Measurements from ENCODE around the gene ADARB1. TPM values are rescaled to one million over a fixed set of nuclear protein-coding genes. Genes with fewer than 3 reads are reported as not detected.

The ADARB1 gene
- total RNA-seq, 4 donors from 2014 or later = 3.4 to 15.6 (median 5.7) TPM

DNA sequence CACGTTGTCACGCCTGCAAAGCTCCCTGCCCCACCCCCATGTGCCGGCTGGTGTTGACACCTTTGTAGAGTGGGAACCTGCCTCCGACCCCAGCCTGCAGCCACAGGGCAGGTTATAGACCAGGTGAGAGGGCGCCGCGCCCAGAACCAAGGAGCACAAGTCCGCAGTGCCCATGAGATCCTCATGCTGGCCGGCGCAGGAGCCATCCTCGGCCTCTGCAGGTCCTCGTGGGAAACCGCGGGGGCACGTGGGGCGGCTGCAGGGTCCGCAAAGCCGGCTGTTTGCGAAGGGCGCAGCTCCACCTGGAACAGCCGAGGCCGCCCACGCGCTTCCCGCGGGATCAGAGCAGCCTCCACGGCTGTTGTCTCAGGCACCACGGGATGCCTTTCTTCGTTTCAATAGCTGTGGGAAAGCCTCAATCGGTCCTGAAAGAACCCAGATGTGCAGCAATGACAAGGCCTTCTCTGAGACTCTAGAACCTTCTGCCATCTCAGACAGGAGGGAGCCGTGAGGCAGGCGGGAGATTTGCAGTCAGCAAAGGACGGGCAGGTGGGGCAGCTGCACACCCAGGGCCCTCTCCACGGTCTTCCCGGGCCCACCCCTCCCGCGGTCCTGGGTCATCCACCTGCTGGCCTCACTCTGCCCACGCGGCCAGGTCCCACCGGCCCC lies 183.4 kb downstream of the ADARB1 start:
- no peak for TF ChIP-seq POLR2A (IDR thresholded peaks at IDR 0.05)
- TF ChIP-seq, protein P1, sequence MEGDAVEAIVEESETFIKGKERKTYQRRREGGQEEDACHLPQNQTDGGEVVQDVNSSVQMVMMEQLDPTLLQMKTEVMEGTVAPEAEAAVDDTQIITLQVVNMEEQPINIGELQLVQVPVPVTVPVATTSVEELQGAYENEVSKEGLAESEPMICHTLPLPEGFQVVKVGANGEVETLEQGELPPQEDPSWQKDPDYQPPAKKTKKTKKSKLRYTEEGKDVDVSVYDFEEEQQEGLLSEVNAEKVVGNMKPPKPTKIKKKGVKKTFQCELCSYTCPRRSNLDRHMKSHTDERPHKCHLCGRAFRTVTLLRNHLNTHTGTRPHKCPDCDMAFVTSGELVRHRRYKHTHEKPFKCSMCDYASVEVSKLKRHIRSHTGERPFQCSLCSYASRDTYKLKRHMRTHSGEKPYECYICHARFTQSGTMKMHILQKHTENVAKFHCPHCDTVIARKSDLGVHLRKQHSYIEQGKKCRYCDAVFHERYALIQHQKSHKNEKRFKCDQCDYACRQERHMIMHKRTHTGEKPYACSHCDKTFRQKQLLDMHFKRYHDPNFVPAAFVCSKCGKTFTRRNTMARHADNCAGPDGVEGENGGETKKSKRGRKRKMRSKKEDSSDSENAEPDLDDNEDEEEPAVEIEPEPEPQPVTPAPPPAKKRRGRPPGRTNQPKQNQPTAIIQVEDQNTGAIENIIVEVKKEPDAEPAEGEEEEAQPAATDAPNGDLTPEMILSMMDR (IDR thresholded peaks at IDR 0.05) = no peak
- peaks cover 0 to 3% (median 0%) of the 10 kb centered on the region in 3 donors for H3K4me1 ChIP-seq
- H3K27me3 ChIP-seq = peaks cover 0 to 68% (median 3%) of the 10 kb centered on the region in 4 donors
- H3K9me3 ChIP-seq = no peaks in the 10 kb centered on the region
- 42 to 65% methylated on average over 17 to 19 of the region's 40 CpGs for WGBS, 2 donors
- no peak for DNase-seq
- H3K27ac ChIP-seq = no peak overlapping the region
- intact Hi-C loops (cut with DNase I) = no loop called here
- peaks cover 0 to 12% (median 0%) of the 10 kb centered on the region in 3 donors for H3K36me3 ChIP-seq
- no peak overlapping the region for H3K4me3 ChIP-seq

DNA sequence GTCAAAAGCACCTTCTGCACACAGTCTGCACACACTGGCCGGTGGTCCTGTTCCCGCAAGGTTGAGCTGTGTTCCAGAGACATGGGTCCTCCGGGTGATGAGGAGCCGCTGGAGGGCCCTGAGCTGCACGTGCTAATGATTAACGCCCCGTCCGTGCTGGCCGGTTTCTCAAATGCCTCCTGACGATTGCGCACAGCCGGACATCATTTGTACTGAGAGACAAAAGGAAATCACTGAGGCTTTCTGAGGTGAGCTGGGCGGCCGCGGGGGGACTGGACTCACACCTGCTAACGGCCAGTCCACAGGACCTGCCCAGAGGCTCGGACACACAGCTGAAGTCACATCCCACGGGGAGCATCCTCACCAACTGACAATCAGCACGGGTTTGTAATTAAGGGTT lies 184.1 kb downstream of the ADARB1 start:
- peaks cover 0 to 19% (median 0%) of the 10 kb centered on the region in 3 donors for H3K36me3 ChIP-seq

DNA sequence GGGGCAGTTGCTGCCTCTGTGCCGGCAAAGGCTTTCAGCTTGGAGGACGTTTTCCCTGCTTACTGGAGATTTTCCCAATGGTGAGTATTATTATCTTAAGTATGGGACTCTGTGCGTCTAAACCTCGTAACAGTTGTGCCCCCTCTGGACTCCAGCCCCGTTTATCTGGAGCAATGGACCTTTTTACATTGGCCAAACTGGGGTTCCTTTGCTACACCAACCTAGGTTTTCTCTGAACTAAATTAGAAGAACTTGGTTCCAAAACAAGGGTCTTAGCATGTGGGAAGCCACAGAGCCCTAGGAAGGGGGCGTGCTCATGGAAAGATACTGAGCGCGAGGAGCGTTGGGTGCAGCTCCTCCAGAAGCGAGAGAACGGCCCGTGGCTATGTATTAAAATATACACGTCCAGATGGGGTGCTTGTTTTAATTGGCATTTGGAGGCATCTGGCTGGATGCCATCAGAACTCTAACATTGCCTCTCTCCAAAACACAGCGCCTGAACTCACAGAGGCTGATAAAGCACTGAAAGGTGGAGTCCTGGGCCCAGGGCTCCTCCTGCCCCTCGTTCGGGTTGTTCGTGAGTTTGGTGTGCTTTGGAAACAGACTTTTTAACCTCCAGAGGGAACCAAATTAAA lies 184.9 kb downstream of the ADARB1 start:
- H3K36me3 ChIP-seq = peaks cover 2 to 27% (median 3%) of the 10 kb centered on the region in 3 donors
- H3K27ac ChIP-seq = no peak overlapping the region
- intact Hi-C loops (cut with DNase I) = no loop called here
- 59 to 71% methylated on average over 16 to 17 of the region's 17 CpGs for WGBS, 2 donors
- no peak overlapping the region for H3K4me3 ChIP-seq
- no peaks in the 10 kb centered on the region for H3K9me3 ChIP-seq
- DNase-seq = no peak
- TF ChIP-seq, protein P1 (IDR thresholded peaks at IDR 0.05) = no peak
- TF ChIP-seq POLR2A (IDR thresholded peaks at IDR 0.05) = no peak
- peaks cover 0 to 3% (median 0%) of the 10 kb centered on the region in 3 donors for H3K4me1 ChIP-seq
- H3K27me3 ChIP-seq = peaks cover 0 to 53% (median 3%) of the 10 kb centered on the region in 4 donors

More for the DNA sequence above, 184.1 kb downstream of the ADARB1 start:
- no peaks in the 10 kb centered on the region for H3K9me3 ChIP-seq
- H3K4me3 ChIP-seq = no peak overlapping the region
- TF ChIP-seq POLR2A (IDR thresholded peaks at IDR 0.05) = no peak
- TF ChIP-seq, protein P1 (IDR thresholded peaks at IDR 0.05) = no peak
- WGBS, 2 donors = 35 to 64% methylated on average over 2 to 16 of the region's 19 CpGs
- no peak for DNase-seq
- H3K27ac ChIP-seq = no peak overlapping the region
- H3K27me3 ChIP-seq = peaks cover 0 to 61% (median 3%) of the 10 kb centered on the region in 4 donors
- peaks cover 0 to 3% (median 0%) of the 10 kb centered on the region in 3 donors for H3K4me1 ChIP-seq
- intact Hi-C loops (cut with DNase I) = no loop called here

DNA sequence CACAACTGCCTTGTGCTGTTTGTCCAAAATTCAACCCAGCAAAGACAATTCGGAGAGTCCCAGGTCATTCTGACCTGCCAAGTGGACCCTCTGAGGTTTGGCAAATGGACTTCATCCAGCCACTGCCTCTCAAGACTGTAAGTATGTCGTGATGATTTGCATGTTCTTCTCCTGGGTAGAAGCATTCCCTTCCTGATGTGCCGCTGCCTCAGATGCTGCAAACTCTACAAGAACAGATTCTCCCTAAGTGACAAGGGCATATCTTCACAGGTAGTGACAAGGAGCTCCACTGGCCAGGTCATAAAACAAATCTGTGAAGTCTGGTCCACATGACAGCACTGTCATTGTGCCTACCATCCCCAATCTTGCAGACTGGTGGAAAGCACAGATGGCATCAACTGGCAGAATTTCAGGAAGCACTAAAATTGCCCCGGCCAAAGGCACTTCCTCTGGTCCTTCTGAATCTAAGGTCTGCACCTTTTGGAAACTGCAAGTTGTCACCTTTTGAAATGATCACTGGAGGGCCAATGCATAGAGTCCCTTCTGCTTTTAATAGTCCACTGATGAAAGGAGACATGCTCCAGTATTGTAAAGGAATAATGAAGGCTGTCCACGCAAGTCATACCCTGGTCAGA lies 185.9 kb downstream of the ADARB1 start:
- Histone ChIP-seq H3K36me3 (peaks cover 12 to 37% (median 13%) of the 10 kb centered on the region in 3 donors), H3K4me3 (no peak overlapping the region), H3K9me3 (no peaks in the 10 kb centered on the region), H3K4me1 (peaks cover 0 to 3% (median 0%) of the 10 kb centered on the region in 3 donors), H3K27me3 (peaks cover 0 to 43% (median 3%) of the 10 kb centered on the region in 4 donors), H3K27ac (no peak overlapping the region)
- TF ChIP-seq, protein P1 (IDR thresholded peaks at IDR 0.05) = no peak
- intact Hi-C loops (cut with DNase I) = no loop called here
- no peak for DNase-seq
- WGBS, 2 donors = 67 to 83% methylated on average over 4 to 5 of the region's 5 CpGs

DNA sequence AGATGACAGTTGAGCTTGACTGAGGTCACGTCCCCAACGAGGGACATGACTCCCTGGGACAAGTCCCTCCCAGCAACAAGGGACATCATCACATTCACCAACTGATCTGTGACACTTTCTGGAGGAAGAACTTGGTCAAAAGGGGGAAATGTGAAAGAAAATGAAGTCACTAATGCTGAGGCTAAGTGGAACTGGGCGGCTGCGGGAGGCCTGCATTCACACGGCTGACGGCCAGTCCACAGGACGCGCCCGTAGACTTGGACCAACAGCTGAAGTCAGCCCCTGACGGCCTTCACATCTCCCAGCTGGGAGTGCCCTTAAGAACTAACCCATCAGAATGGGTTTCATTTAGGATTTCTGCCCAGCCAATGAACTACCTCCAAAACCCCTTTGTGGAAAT lies 186.7 kb downstream of the ADARB1 start:
- no peaks in the 10 kb centered on the region for H3K9me3 ChIP-seq
- intact Hi-C loops (cut with DNase I) = no loop called here
- peaks cover 18 to 45% (median 20%) of the 10 kb centered on the region in 3 donors for H3K36me3 ChIP-seq
- H3K27ac ChIP-seq = no peak overlapping the region
- WGBS, 2 donors = 84 to 88% methylated on average over 4 to 8 of the region's 10 CpGs
- H3K4me3 ChIP-seq = no peak overlapping the region
- peaks cover 0 to 3% (median 0%) of the 10 kb centered on the region in 3 donors for H3K4me1 ChIP-seq
- peaks cover 0 to 35% (median 3%) of the 10 kb centered on the region in 4 donors for H3K27me3 ChIP-seq
- no peak for DNase-seq
- TF ChIP-seq, protein P1 (IDR thresholded peaks at IDR 0.05) = no peak
- TF ChIP-seq POLR2A (IDR thresholded peaks at IDR 0.05) = no peak
